Endothelial cell of umbilical vein (primary cell): ENCODE results near the gene NLN. TPM values are rescaled to one million over a fixed set of nuclear protein-coding genes. Genes with fewer than 3 reads are reported as not detected.

ENCODE experiments used
- BruUV-seq: library from RNA; stranded (reverse); fragments of 400-500 nt; replicated peaks from 2 replicates; lab custom pipeline; 2021; lab: Mats Ljungman, UMichigan
- CTCF ChIA-PET: fragments of 300-600, 350-600 bp; sonication (Branson Sonifier 250); formaldehyde crosslinking; loops from one replicate; lab custom pipeline; 2021; ENCODE audit warnings: antibody characterized with exemption, inconsistent platforms; lab: Charles Lee
- POLR2A ChIA-PET: fragments of 300-600, 350-600 bp; sonication (Branson Sonifier 250); formaldehyde crosslinking; loops from one replicate; lab custom pipeline; 2021; ENCODE audit warnings: antibody characterized with exemption, inconsistent platforms; lab: Charles Lee
- DNase-seq: peaks from one replicate; pipeline ENCODE4 v3.0.0-alpha.2; 2011; ENCODE audit warnings: low read depth, low spot score
- FAIRE-seq: peaks from 2 replicates; lab custom pipeline; 2011; peaks lifted over from hg19 to GRCh38; lab: Jason Lieb, UNC
- H2AFZ ChIP-seq: 2 replicates; pipeline ENCODE4 v1.6.0; 2012; ENCODE audit warnings: low read depth, low read length, control low read depth, inconsistent platforms
- H3K27ac ChIP-seq: 2 replicates; pipeline ENCODE4 v1.5.1; 2011; ENCODE audit warnings: low read depth, mild to moderate bottlenecking, control low read depth, low read length, moderate library complexity; ENCODE audit not compliant: insufficient read depth
- H3K27me3 ChIP-seq, 2 experiments: 2 replicates each; pipeline versions ENCODE4 v1.6.0 to v1.6.1; 2011; ENCODE audit warnings: low read length in 2 of 2, mixed read lengths in 1 of 2; ENCODE audit not compliant: control insufficient read depth in 2 of 2, insufficient read depth in 2 of 2
- H3K36me3 ChIP-seq, 2 experiments: 2 replicates in 1 of 2; 3 replicates in 1 of 2; pipeline ENCODE4 v1.5.1; 2011; ENCODE audit warnings: low read length in 2 of 2, mild to moderate bottlenecking in 1 of 2, moderate library complexity in 1 of 2; ENCODE audit not compliant: control insufficient read depth in 2 of 2, insufficient read depth in 2 of 2; ENCODE audit errors: extremely low read depth in 1 of 2
- H3K4me1 ChIP-seq: 3 replicates; pipeline ENCODE4 v1.5.1; 2011; ENCODE audit warnings: mild to moderate bottlenecking, low read length; ENCODE audit not compliant: control insufficient read depth, insufficient read depth; ENCODE audit errors: extremely low read depth
- H3K4me2 ChIP-seq: 2 replicates; pipeline ENCODE4 v1.6.1; 2011; ENCODE audit warnings: low read length, control low read depth, mixed read lengths; ENCODE audit not compliant: insufficient read depth
- H3K4me3 ChIP-seq, 3 experiments: fragments of 200-600 bp in 1 of 3; sonication (generic), shearing (Covaris generic) in 1 of 3; replicated peaks in 1 of 3; 2 replicates each; pipeline ENCODE4 v1.5.1; 2011 to 2016; ENCODE audit warnings: control low read depth in 3 of 3, low read length in 3 of 3, mild to moderate bottlenecking in 2 of 3, inconsistent platforms in 1 of 3, low read depth in 1 of 3, moderate library complexity in 1 of 3; ENCODE audit not compliant: insufficient read depth in 1 of 3
- H3K79me2 ChIP-seq: 2 replicates; pipeline ENCODE4 v1.6.0; 2012; ENCODE audit warnings: low read length, inconsistent platforms; ENCODE audit not compliant: control insufficient read depth, insufficient read depth
- H3K9ac ChIP-seq: replicated peaks from 2 replicates; pipeline ENCODE3; 2011; ENCODE audit warnings: low read length, control low read depth; ENCODE audit not compliant: insufficient read depth; ENCODE audit errors: extremely low read depth
- H3K9me1 ChIP-seq: replicated peaks from 3 replicates; pipeline ENCODE4 v1.6.0; 2011; ENCODE audit warnings: mild to moderate bottlenecking, low read length; ENCODE audit not compliant: control insufficient read depth, insufficient read depth; ENCODE audit errors: extremely low read depth
- H3K9me3 ChIP-seq: replicated peaks from 2 replicates; pipeline ENCODE4 v1.5.1; 2012; ENCODE audit warnings: low read length, inconsistent platforms; ENCODE audit not compliant: control insufficient read depth, insufficient read depth
- H4K20me1 ChIP-seq: replicated peaks from 2 replicates; pipeline ENCODE3; 2011; ENCODE audit warnings: mild to moderate bottlenecking, low read length; ENCODE audit not compliant: control insufficient read depth, insufficient read depth; ENCODE audit errors: extremely low read depth
- EZH2 ChIP-seq: IDR thresholded peaks from 2 replicates; pipeline ENCODE4 v1.6.1; 2012; ENCODE audit warnings: borderline replicate concordance, low read depth, mild to moderate bottlenecking, moderate library complexity, low read length, inconsistent platforms; ENCODE audit not compliant: severe bottlenecking
- FOS ChIP-seq: IDR thresholded peaks from 2 replicates; pipeline ENCODE4 v1.6.1; 2011; ENCODE audit warnings: mild to moderate bottlenecking, low read length, moderate library complexity, borderline replicate concordance; ENCODE audit not compliant: insufficient read depth
- GATA2 ChIP-seq: IDR thresholded peaks from 2 replicates; pipeline ENCODE4 v1.7.0; 2011; ENCODE audit warnings: low read depth, mild to moderate bottlenecking, moderate library complexity, mixed read lengths, low read length; ENCODE audit not compliant: insufficient read length, insufficient read depth
- MAX ChIP-seq: IDR thresholded peaks from 2 replicates; pipeline ENCODE4 v1.6.1; 2011; ENCODE audit not compliant: insufficient read depth, insufficient read length
- POLR2A ChIP-seq: IDR thresholded peaks from 2 replicates; pipeline ENCODE4 v1.6.1; 2012; ENCODE audit warnings: low read depth, mild to moderate bottlenecking, control low read depth, low read length
- POLR2AphosphoS5 ChIP-seq: IDR thresholded peaks from 2 replicates; pipeline ENCODE4 v1.6.1; 2012; ENCODE audit warnings: low read depth, mild to moderate bottlenecking, control low read depth, low read length, moderate library complexity; ENCODE audit not compliant: insufficient read depth
- dilution Hi-C: fragments of 300-500 bp; cut with MboI; formaldehyde crosslinking; loops from one replicate; pipeline ENCODE4 v1.15.0; 2019; ENCODE audit warnings: low sequenced_read_pairs; ENCODE audit not compliant: extremely low pct_ligation_motif_present
- intact Hi-C: fragments of 100-400 bp; cut with micrococcal nuclease; formaldehyde crosslinking; loops from one replicate; pipeline ENCODE4 v1.10.0; 2022
- polyA plus RNA-seq, 4 experiments: library from polyadenylated mRNA; depleted of rRNA in 3 of 4; stranded (reverse) in 3 of 4; unstranded in 1 of 4; fragments of >200 nt; gene quantifications; 2 replicates each; pipeline versions ENCODE4 v1.2.1 to v1.2.3, GENCODE V29; 2011 to 2012; ENCODE audit warnings: missing spikeins in 1 of 4
- total RNA-seq: library from RNA; stranded (reverse); gene quantifications from 2 replicates; pipeline ENCODE4 v1.2.3, GENCODE V29; 2021

Gene NLN
- total and polyA plus RNA-seq, 2 donors (not counting 3 experiments of a cell fraction or from before 2014, with no cell fraction given), result 14.2 to 63.3 TPM

- dilution Hi-C loops, result no loop called here
These were observed 26.7 kb upstream of the NLN start for GRCh38 chr5:65695162-65695755.

GRCh38 chr5:65695896-65696295 is 26.1 kb upstream of the NLN start:
- Histone ChIP-seq H3K36me3 (peaks cover 2% of the 10 kb centered on the region in 2 experiments), H3K9me3 (no peaks in the 10 kb centered on the region), H3K4me1 (no peaks in the 10 kb centered on the region), H4K20me1 (no peaks in the 10 kb centered on the region), H3K4me3 (no peak overlapping the region), H3K9ac (no peak overlapping the region), H3K79me2 (no peaks in the 10 kb centered on the region), H3K27ac (no peak overlapping the region), H3K4me2 (no peak overlapping the region), H3K9me1 (no peaks in the 10 kb centered on the region), H2AFZ (no peak overlapping the region), H3K27me3 (no peaks in the 10 kb centered on the region)
- POLR2A ChIA-PET, result no interaction called here
- no peak for TF ChIP-seq POLR2A
- FAIRE-seq (no peak), DNase-seq (no peak)
- BruUV-seq, result no TSS peak
- CTCF ChIA-PET, result interaction anchor here (1.2 kb wide), 1 partner anchor 20 kb away, joined by 3 read pairs; no protein-coding TSS in a partner anchor
- intact Hi-C loops, result no loop called here
- dilution Hi-C loops, result no loop called here

More at GRCh38 chr5:65695162-65695755, 26.7 kb upstream of the NLN start:
- H3K9ac ChIP-seq, result no peak overlapping the region
- no peaks in the 10 kb centered on the region for H4K20me1 ChIP-seq
- no peaks in the 10 kb centered on the region for H3K9me1 ChIP-seq
- H2AFZ ChIP-seq, result no peak overlapping the region
- no TSS peak for BruUV-seq
- H3K79me2 ChIP-seq, result no peaks in the 10 kb centered on the region
- TF ChIP-seq GATA2 (no peak), FOS (no peak), POLR2AphosphoS5 (no peak), MAX (no peak), EZH2 (no peak), POLR2A (no peak)
- H3K4me2 ChIP-seq, result no peak overlapping the region
- H3K27me3 ChIP-seq, result no peaks in the 10 kb centered on the region
- H3K9me3 ChIP-seq, result no peaks in the 10 kb centered on the region
- ChIA-PET CTCF (interaction anchor here (1.2 kb wide), 1 partner anchor 20 kb away, joined by 3 read pairs; no protein-coding TSS in a partner anchor), POLR2A (no interaction called here)
- no peak overlapping the region for H3K4me3 ChIP-seq
- DNase-seq (no peak), FAIRE-seq (no peak)
- intact Hi-C loops, result no loop called here
- no peaks in the 10 kb centered on the region for H3K4me1 ChIP-seq
- no peak overlapping the region for H3K27ac ChIP-seq
- H3K36me3 ChIP-seq, result peaks cover 2% of the 10 kb centered on the region in 2 experiments
